ENCODE results near the gene JMJD7.
A peak's percentile ranks its signal among the peaks of the same experiment; 100 is the strongest.

GRCh38 chr15:41811432-41812195, 16.3 kb upstream of the JMJD7 start:
- peak; percentile 80 to 94 (median 90) for TF ChIP-seq CTCF (IDR thresholded peaks at IDR 0.05)
- no peak for TF ChIP-seq POLR2A (IDR thresholded peaks at IDR 0.05)
